Type B pancreatic cell (in vitro differentiated cells): ENCODE results near the gene HABP4. TPM values are rescaled to one million over a fixed set of nuclear protein-coding genes. Genes with fewer than 3 reads are reported as not detected.

Experiments used
- DNase-seq: peaks from one replicate; pipeline ENCODE4 v3.0.0; 2021; ENCODE audit warnings: mixed read lengths; ENCODE audit not compliant: unreplicated experiment; ENCODE audit errors: extremely low spot score
- H3K27ac Mint-ChIP-seq: 2 replicates; pipeline ENCODE4 v1.8.0; 2021; ENCODE audit warnings: mild to moderate bottlenecking, mixed read lengths
- H3K27me3 Mint-ChIP-seq: 2 replicates; pipeline ENCODE4 v1.8.0; 2021; ENCODE audit warnings: mixed read lengths
- H3K36me3 Mint-ChIP-seq: 2 replicates; pipeline ENCODE4 v1.8.0; 2021; ENCODE audit warnings: mixed read lengths
- H3K4me1 Mint-ChIP-seq: one replicate; pipeline ENCODE4 v1.8.0; 2021; ENCODE audit warnings: mixed read lengths; ENCODE audit not compliant: unreplicated experiment
- H3K4me3 Mint-ChIP-seq: 2 replicates; pipeline ENCODE4 v1.8.0; 2021; ENCODE audit warnings: mild to moderate bottlenecking, mixed read lengths
- H3K9me3 Mint-ChIP-seq: 2 replicates; pipeline ENCODE4 v1.8.0; 2021; ENCODE audit warnings: mixed read lengths
- CTCF ChIP-seq: fragments of 200-600 bp; sonication (generic); conservative IDR thresholded peaks from 2 replicates; pipeline ENCODE4 v1.5.0; 2021; ENCODE audit warnings: antibody characterized with exemption, mild to moderate bottlenecking
- total RNA-seq: library from RNA; stranded (reverse); gene quantifications from 2 replicates; pipeline ENCODE4 v1.2.1, GENCODE V29; 2021; ENCODE audit warnings: low replicate concordance

HABP4 gene
- total RNA-seq, 1 donor from 2014 or later = 19.4 TPM

DNA sequence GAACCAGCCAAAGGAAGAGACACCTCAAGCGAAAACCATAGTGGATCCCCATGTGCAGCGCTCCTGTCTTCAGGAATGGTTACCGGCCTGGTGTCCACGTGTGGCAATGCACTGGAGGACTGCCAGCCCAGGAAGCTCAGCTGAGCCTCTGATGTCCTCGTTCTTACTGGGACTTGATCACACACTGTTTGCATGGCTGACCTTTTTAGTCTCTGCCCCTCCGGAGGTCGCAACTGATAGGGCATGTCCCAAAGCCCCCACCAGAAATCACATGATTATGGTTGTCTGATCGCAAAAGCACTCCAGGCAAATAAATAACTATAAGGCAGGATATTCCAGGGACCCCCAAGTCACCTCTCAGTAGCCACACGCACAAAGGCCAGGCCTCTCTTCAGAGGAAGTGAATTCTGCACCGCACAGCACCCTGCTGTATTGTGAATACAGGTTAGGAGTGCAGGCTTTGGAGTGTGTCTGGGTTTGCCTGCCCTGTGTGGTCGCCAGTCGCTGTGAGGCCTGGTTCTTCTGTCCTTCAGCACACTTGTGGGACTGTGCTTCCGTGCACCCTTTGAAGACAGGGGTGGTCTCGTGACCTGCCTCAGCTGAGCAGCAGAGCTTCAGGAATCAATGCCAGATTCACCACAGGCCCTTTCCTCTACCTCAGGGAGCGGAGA, 13.4 kb upstream of the HABP4 start:
- peaks cover 5% of the 10 kb centered on the region for H3K9me3 Mint-ChIP-seq
- DNase-seq = no peak
- no peak for TF ChIP-seq CTCF
- H3K27ac Mint-ChIP-seq = no peak overlapping the region
- no peaks in the 10 kb centered on the region for H3K36me3 Mint-ChIP-seq
- H3K4me1 Mint-ChIP-seq = no peaks in the 10 kb centered on the region
- H3K27me3 Mint-ChIP-seq = no peaks in the 10 kb centered on the region
- H3K4me3 Mint-ChIP-seq = no peak overlapping the region

- no peaks in the 10 kb centered on the region for H3K36me3 Mint-ChIP-seq
- H3K4me3 Mint-ChIP-seq = no peak overlapping the region
- DNase-seq = no peak
- peaks cover 5% of the 10 kb centered on the region for H3K9me3 Mint-ChIP-seq
- H3K27ac Mint-ChIP-seq = no peak overlapping the region
- H3K27me3 Mint-ChIP-seq = no peaks in the 10 kb centered on the region
- no peaks in the 10 kb centered on the region for H3K4me1 Mint-ChIP-seq
- TF ChIP-seq CTCF = no peak
Measured at GRCh38 chr9:96437454-96437853, 12.5 kb upstream of the HABP4 start.

DNA sequence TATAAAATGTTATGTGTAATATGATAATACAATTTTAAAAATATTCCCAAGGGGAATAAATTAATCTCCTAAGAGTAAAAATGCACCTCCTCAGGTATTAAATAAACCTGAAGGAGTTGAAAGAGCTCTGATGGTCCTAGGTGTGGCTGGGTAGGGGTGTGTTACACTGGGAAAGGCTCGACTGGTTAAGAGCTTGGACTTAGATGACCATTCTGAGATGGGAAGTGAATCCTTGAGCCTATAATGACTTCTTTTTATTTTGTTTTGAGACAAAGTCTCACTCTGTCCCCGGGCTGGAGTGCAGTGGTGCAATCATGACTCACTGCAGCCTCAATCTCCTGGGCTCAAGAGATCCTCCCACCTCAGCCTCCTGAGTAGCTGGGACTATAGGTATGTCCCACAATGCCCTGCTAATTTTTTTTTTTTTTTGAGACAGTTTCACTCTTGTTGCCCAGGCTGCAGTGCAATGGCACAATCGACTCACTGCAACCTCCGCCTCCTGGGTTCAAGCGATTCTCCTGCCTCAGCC, 9.2 kb upstream of the HABP4 start:
- no peaks in the 10 kb centered on the region for H3K4me1 Mint-ChIP-seq
- no peak overlapping the region for H3K4me3 Mint-ChIP-seq
- H3K9me3 Mint-ChIP-seq = peaks cover 2% of the 10 kb centered on the region
- no peak overlapping the region for H3K27ac Mint-ChIP-seq
- no peaks in the 10 kb centered on the region for H3K27me3 Mint-ChIP-seq
- no peak for DNase-seq
- no peak for TF ChIP-seq CTCF
- no peaks in the 10 kb centered on the region for H3K36me3 Mint-ChIP-seq

DNA sequence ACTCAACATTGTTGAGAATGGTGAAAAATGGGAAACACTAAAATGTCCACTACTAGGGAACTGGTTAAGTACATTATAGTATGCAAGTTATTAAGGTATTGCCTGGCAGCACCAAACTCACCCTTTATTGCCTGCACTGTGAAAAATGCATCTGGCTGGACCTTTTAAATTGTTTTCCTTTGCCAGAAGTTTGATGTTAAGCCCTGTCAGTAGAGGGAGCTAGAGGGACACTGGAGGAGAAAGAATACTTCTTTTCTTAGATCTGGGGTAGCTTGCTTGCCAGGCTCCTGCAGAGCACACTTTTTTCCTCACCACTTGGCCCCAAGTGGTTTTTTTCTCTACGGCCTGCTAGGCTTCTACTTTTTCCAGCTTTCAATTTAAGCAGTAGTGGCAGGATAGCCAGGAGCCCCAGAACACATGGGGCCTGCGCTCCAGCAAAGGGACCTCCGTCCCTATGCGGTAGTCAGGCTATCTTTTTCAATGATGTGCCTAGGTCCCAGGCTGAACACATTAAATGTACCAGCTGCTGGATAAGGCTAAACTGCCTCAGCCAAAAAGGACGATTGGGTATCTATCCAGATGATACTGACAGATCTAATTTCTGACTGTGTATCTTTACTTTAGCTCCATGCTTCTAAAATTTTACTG, 8.0 kb upstream of the HABP4 start:
- Mint-ChIP-seq H3K4me3 (no peak overlapping the region), H3K27ac (no peak overlapping the region), H3K27me3 (no peaks in the 10 kb centered on the region), H3K36me3 (no peaks in the 10 kb centered on the region), H3K9me3 (no peaks in the 10 kb centered on the region), H3K4me1 (no peaks in the 10 kb centered on the region)
- TF ChIP-seq CTCF = peak; percentile 60
- DNase-seq = no peak

DNA sequence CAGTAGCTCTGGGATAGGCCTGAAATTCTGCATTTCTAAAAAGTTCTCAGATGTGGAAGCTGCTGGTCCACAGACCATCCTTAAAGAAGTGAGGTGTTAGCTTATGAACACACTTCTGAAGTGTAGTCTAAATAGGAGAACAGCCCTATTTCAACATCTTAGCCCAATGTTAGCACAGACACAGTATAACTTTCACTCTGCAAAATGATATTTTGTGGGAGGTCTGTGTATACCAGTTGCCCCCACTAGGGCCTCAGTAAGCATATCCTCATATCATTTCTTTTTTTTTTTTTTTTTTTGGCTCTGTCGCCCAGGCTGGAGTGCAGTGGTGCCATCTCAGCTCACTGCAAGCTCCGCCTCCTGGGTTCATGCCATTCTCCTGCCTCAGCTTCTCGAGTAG, 7.5 kb upstream of the HABP4 start:
- no peaks in the 10 kb centered on the region for H3K27me3 Mint-ChIP-seq

More for the DNA sequence above, 7.5 kb upstream of the HABP4 start:
- no peak overlapping the region for H3K27ac Mint-ChIP-seq
- H3K4me3 Mint-ChIP-seq = no peak overlapping the region
- no peak for DNase-seq
- no peaks in the 10 kb centered on the region for H3K9me3 Mint-ChIP-seq
- no peaks in the 10 kb centered on the region for H3K4me1 Mint-ChIP-seq
- no peaks in the 10 kb centered on the region for H3K36me3 Mint-ChIP-seq
- peak; percentile 50 for TF ChIP-seq CTCF
